ENCODE data around the gene SSBP4. TPM values are rescaled to one million over a fixed set of nuclear protein-coding genes. Genes with fewer than 3 reads are reported as not detected.

Gene SSBP4
- total RNA-seq, 4 donors from 2014 or later = 23.7 to 48.1 (median 26.1) TPM

GRCh38 chr19:18481505-18482222, 62.5 kb downstream of the SSBP4 start:
- Histone ChIP-seq H3K9me3 (no peaks in the 10 kb centered on the region), H3K36me3 (no peaks in the 10 kb centered on the region), H3K4me1 (peaks cover 39 to 87% (median 60%) of the 10 kb centered on the region in 3 donors), H3K27ac (peak overlapping the region in 1 of 4 donors; percentile 94), H3K4me3 (no peak overlapping the region), H3K27me3 (no peaks in the 10 kb centered on the region)
- intact Hi-C loops (cut with DNase I) = no loop called here
- no peak for DNase-seq
- TF ChIP-seq CTCF (IDR thresholded peaks at IDR 0.05) (no peak), POLR2A (IDR thresholded peaks at IDR 0.05) (no peak)
- WGBS, 2 donors = 87 to 92% methylated on average over 10 to 11 of the region's 12 CpGs

- TF ChIP-seq CTCF (IDR thresholded peaks at IDR 0.05) (no peak), POLR2A (IDR thresholded peaks at IDR 0.05) (no peak)
- H3K9me3 ChIP-seq = no peaks in the 10 kb centered on the region
- H3K4me3 ChIP-seq = no peak overlapping the region
- peak overlapping the region in 1 of 4 donors; percentile 19 for H3K27ac ChIP-seq
- no peak for DNase-seq
- H3K27me3 ChIP-seq = no peaks in the 10 kb centered on the region
- intact Hi-C loops (cut with DNase I) = no loop called here
- 59 to 78% methylated on average over 5 to 9 of the region's 12 CpGs for WGBS, 2 donors
- H3K4me1 ChIP-seq = peaks cover 33 to 90% (median 69%) of the 10 kb centered on the region in 3 donors
- no peaks in the 10 kb centered on the region for H3K36me3 ChIP-seq
These were observed 64.1 kb downstream of the SSBP4 start for GRCh38 chr19:18483119-18483890.

Small RNAs within 50 kb of the gene (small RNA-seq; reads per million reads assigned to genes)
- 0 reads per million in 4 donors for gene MIR3189

Other genes starting within 250 kb of the SSBP4 start
- gene IFI30, start 245.6 kb upstream of the SSBP4 start, total RNA-seq = 10 to 100 TPM; 11.3 to 90.5 (median 25.7) TPM
- gene MPV17L2, start 226.2 kb upstream of the SSBP4 start, total RNA-seq = 10 to 100 TPM; 10.6 to 23.5 (median 14.0) TPM
- gene RAB3A, start 215.4 kb upstream of the SSBP4 start, total RNA-seq = under 1 TPM in 3 of 4 donors, not detected in 1; 0.30 to 0.76 (median 0.44) TPM
- gene PDE4C, start 193.0 kb upstream of the SSBP4 start, total RNA-seq = under 1 TPM in 1 of 4 donors, not detected in 3; 0.76 TPM
- 1 to 10 TPM in 2 of 4 donors, under 1 TPM in 2; 0.23 to 3.1 (median 0.96) TPM for gene IQCN, start 144.9 kb upstream of the SSBP4 start, total RNA-seq
- gene JUND, start 137.8 kb upstream of the SSBP4 start, total RNA-seq = 100 to 1,000 TPM in 3 of 4 donors, 10 to 100 TPM in 1; 71.7 to 192 (median 166) TPM
- gene LSM4, start 96.3 kb upstream of the SSBP4 start, total RNA-seq = 100 to 1,000 TPM in 3 of 4 donors, 10 to 100 TPM in 1; 97.3 to 228 (median 137) TPM
- 10 to 100 TPM in 1 of 4 donors, 1 to 10 TPM in 2, under 1 TPM in 1; 0.83 to 10.1 (median 5.3) TPM for gene PGPEP1, start 78.8 kb upstream of the SSBP4 start, total RNA-seq
- 1 to 10 TPM in 1 of 4 donors, under 1 TPM in 1, not detected in 2; 0.76 to 2.3 TPM for gene GDF15, start 33.2 kb upstream of the SSBP4 start, total RNA-seq
- gene LRRC25, start 21.8 kb upstream of the SSBP4 start, total RNA-seq = 10 to 100 TPM in 1 of 4 donors, 1 to 10 TPM in 1, under 1 TPM in 2; 0.53 to 10.3 (median 1.9) TPM
- gene ISYNA1, start 18.7 kb downstream of the SSBP4 start, total RNA-seq = 10 to 100 TPM in 3 of 4 donors, 1 to 10 TPM in 1; 8.1 to 24.4 (median 14.4) TPM
- 10 to 100 TPM in 2 of 4 donors, 1 to 10 TPM in 2; 5.9 to 12.8 (median 9.9) TPM for gene ELL, start 102.7 kb downstream of the SSBP4 start, total RNA-seq
- gene FKBP8, start 124.2 kb downstream of the SSBP4 start, total RNA-seq = 100 to 1,000 TPM; 132 to 273 (median 247) TPM
- gene KXD1, start 138.5 kb downstream of the SSBP4 start, total RNA-seq = 100 to 1,000 TPM in 1 of 4 donors, 10 to 100 TPM in 3; 65.5 to 104 (median 83.5) TPM
- gene UBA52, start 152.5 kb downstream of the SSBP4 start, total RNA-seq = 100 to 1,000 TPM; 445 to 799 (median 753) TPM
- 10 to 100 TPM; 46.8 to 69.0 (median 56.6) TPM for gene REX1BD, start 169.4 kb downstream of the SSBP4 start, total RNA-seq
- gene CRLF1, start 187.4 kb downstream of the SSBP4 start, total RNA-seq = 10 to 100 TPM; 13.2 to 82.6 (median 19.3) TPM
- gene TMEM59L, start 193.5 kb downstream of the SSBP4 start, total RNA-seq = 1 to 10 TPM in 1 of 4 donors, under 1 TPM in 1, not detected in 2; 0.18 to 2.7 TPM
- 1 to 10 TPM; 1.6 to 6.6 (median 3.4) TPM for gene KLHL26, start 217.6 kb downstream of the SSBP4 start, total RNA-seq